GM18502 (cell line): ENCODE data around the gene AQP4.
A peak's percentile ranks its signal among the peaks of the same experiment; 100 is the strongest.

Experiments used
- ATAC-seq: cut with Tn5 transposase; IDR thresholded peaks from one replicate; pipeline ENCODE4 v1.9.1; 2021; ENCODE audit warnings: mild to moderate bottlenecking; ENCODE audit not compliant: unreplicated experiment, poor library complexity

Gene AQP4

DNA sequence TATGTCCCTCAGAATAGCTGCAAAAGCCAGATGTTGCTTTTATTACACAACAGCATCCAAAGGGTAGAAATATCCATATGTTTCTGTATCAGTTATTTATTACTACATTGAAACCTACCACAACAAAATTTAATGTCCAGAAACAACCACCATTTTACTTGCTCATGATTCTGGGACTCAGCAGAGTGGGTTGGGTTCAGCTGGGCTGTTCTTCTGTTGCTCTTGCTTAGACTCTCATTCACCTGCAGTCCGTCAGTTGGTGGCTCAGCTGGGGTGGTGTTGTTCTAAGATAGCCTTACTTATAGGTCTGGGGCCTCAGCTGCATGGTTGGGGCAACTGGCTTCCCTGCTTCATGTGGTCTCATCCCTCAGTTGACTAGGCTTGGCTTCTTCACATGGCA is 21.7 kb downstream of the AQP4 start:
- ATAC-seq, result no peak

DNA sequence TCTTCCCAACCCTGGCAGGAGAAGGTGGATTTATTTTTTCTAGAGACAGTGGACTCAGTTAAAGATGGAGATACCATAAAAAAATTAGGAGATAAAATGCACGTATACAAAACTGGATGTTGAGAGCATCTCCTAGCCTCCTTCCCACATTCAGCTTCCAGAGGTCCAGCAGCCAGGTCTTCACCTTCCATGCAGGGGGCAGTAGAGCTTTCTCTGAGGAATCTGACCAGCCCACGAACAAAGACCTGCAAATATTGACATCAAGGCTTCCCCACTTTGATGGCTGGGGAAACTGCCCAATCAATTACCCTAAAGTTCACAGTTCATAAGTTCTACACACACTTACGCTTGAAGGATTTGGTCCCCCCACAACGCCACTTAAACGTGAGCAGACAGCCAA is 24.5 kb downstream of the AQP4 start:
- ATAC-seq, result no peak

DNA sequence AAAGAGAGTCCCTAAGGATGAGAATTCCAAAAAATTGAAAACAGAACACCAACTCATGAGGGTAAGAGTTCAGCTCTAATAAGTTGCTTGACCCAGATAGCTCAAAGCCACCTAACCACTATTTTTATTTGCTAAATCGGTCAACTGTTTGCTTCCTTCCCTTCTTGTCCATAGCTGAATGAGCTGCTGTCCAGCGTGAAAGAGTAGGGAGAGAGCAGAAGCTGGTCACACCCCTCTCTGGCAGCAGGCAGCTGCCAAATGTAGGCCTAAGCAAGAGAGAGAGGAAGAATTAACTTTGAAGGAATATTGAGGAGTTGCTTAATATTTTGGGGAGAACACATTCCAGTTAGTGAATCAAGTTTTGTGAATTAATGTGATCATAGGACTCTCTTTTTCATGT is 25.9 kb downstream of the AQP4 start:
- no peak for ATAC-seq

DNA sequence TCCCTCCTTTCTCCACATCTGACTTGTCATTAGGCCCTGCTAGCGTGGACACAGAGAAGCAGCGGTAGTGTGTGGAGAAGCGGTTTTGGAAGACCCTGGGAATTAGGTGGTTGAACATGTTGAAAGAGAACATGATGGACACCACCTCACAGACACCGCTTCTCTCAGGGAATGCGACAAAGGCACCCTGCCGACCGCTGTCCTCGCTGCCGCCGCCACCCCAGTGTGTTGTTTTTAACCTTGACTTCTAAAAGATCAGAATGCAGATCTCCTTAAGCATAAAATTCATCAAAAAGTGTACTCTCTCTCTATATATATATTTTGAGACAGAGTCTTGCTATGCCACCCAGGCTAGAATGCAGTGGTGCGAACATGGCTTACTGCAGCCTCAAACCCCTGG is 33.2 kb downstream of the AQP4 start:
- no peak for ATAC-seq

DNA sequence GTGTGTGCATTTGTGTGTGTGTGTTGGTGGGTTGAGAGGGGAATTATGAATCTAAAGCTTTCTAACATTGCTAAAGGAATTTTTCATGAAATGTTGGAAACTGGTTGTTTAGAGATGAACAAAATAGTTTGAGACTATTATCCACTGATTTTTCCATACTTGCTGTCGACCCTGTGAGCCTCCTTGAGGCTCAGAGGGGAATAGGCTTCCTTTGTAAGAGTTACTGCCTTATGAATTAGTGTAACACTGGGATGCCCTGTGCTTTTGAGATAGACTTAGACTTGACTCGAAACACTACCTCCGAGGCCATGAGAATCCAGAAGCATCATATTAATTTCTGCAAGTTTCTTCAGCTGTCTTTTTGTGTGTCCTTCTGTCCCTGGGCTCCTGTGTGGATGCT is 37.9 kb downstream of the AQP4 start:
- ATAC-seq, result no peak

DNA sequence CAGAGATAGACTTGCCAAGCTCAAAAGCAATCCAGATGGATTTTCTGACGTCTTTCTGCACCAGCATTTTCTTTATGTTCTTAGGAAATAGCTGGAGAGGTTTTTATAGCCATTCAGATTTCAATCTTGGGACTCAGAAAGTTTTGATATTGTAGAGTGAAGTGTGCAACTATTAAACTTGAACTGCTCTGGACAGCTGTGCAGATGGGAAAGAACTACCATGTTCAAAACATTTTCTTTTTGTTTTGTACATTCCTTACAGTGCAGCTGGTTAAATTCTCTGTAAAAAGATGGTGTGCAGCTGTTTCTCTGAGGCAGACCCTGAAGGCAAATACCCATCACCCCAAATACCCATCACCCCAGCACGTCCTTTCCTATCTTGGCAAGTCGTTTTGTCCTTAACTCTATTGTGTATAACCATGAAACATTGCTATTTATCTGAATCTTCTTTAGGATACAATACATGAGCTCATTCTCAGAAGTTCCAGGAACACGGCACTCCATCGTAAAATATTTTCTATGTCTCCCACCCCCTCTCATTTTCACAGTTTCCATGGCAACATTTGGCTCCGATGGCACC is 38.8 kb downstream of the AQP4 start:
- no peak for ATAC-seq

DNA sequence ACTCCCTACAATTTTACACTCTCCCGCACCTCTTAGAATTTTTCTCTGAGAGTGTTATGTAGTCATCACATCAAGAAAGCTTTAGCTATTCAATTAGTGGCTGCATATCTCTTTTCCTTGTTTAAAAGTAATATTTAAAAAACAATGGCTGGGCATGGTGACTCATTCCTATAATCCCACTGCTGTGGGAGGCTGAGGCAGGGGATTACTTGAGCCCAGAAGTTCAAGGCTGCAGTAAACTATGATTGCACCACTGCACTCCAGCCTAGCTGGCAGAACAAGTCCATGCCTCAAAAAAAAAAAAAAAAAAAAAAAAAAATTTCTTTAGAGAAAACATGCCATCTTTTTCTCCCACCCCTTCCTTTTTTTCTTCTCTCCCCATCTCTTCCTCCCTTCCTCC is 44.3 kb downstream of the AQP4 start:
- ATAC-seq, result no peak

DNA sequence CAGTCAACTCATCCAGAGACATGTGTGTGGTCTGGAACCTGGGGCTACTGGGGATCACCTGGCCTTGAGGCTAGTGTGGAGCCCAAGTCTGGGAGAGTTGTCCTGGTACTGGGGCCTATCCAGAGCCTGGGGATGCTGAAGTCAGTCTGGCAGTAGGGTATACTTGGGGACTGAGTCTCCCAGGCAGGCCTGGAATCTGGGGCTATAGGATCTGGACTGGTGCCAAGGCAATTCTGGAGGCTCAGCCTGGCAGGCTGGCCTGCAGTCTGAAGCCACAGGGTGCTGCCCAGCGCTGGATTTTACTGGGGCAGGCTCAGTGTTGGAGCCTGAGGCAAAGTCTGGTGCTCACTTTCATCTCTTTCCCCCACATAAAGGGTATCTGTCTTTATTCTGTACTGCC is 46.5 kb downstream of the AQP4 start:
- no peak for ATAC-seq

DNA sequence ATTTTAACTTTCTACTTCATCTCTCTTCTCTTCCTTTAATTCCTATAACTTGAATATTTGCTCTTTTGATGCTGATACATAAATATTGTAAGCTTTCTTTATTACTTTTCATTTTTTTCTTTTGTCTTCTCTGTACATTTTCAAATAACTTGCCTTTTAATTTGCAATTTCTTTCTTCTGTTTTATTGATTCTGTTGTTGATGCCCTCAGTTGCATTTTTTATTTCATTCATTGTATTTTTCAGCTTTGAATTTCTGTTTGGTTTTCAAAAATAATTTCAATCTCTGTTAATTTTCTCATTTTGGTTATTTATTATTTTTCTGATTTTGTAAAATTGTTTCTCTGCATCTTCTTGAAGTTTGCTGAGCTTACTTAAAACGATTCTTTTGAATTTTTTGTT is 47.0 kb downstream of the AQP4 start:
- ATAC-seq, result no peak

DNA sequence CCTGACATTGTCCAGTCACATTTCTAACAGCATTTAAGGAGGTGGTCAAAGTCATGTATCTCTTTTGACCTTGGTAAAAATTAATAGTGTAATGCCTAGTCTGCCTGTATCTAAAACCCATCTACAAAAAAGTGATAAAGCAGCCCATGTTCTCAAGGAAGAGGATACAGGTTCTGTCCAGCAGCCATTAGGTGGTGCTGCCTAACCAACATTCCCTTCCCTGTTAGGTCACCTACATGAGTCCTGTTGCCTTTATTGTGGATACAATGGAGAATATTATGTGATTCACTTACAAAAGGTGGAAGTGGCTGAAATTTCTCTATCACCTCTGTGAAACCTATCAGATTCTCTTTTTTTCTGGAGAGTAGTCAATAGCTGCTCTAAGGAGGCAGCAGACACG is 52.5 kb downstream of the AQP4 start:
- peak; percentile 70 for ATAC-seq

DNA sequence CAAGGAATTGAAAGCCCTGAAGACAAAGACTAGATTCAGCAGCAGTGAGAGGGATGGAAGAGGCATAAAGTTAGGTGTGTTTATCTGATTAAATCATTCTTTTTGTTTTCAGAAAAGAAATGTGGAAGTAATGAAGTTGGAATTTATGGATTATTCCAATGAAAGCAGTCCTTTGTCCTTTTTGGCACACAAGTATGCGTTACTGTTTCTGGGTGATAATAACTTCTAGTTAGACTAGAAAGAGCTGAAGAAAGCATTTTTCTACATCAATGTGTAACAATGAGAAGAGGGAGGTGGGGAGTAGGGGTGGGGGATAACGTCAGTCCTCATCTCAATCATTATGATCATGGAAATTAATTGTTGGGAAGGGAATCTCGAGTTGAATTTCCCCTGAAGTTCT is 53.0 kb downstream of the AQP4 start:
- no peak for ATAC-seq

DNA sequence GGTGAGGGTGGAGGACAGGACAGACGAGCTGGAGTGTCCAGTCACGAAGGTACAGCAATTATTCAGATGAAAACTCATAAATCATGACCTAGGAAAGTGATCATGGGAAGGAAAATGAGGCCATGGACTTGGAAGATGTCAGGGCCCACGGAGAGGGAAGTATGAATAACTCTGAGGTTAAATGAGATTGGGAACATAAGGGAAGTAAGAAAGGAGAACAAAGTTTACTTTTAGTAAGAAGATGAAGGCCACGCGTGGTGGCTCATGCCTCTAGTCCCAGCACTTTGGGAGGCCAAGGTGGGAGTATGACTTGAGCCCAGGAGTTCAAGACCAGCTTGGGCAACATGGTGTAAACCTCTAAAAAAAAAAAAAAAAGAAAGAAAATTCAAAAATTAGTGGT is 56.2 kb downstream of the AQP4 start:
- ATAC-seq, result no peak

DNA sequence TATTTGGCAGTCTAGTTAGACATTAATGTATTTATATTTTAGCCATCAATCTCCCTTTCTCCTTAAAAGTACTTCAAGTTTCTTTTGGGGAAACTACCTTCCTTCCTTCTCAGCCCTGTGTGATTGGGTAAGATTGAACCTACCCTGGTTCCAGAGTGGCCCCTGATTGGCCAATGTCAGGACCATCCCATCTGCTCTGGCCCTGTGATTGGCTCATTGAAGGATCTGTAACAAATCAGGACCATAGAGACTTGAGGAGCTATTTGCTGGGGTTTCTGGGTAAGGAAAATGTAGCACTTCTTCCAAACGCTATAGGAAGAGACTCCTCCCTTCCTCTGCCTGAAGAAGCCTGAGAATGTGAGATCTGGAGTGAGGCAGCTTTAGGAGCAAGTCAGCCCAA is 59.3 kb downstream of the AQP4 start:
- no peak for ATAC-seq

DNA sequence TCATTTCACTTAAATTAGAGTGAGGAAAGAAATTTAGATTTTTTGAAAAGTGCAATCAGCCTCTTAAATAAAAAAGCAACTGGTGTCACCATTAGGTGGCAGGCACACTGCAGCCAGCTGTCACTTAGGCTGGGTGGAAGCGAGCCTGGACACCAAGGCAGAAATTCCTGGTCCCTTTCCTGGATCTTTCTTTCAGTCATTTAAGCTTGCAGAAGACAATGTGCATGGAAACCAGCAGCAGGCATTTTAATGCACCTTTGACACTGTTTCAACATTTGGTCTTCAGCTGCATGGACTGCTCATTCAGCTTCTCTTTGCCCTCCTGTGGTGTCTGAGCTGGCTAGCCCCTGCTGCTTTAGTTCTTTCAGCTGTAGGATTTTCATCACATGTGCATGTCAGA is 61.0 kb downstream of the AQP4 start:
- no peak for ATAC-seq

DNA sequence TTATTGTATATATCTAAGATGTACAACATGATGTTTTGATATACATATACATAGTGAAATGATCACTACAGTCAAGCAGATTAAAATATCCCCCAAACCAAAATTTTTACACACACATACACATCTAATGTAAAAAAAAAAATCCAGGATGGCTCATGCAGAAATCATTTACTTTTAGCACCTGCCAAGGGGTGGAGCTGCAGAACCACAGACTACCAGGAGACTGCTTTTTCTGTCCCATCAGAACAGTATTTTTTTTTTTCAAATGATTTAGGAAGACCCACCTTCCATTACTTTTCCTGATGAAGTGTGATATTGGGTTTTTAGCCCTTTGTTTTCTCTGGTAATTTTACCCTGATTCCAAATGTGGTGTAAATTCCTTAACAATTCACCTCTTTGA is 61.9 kb downstream of the AQP4 start:
- no peak for ATAC-seq

DNA sequence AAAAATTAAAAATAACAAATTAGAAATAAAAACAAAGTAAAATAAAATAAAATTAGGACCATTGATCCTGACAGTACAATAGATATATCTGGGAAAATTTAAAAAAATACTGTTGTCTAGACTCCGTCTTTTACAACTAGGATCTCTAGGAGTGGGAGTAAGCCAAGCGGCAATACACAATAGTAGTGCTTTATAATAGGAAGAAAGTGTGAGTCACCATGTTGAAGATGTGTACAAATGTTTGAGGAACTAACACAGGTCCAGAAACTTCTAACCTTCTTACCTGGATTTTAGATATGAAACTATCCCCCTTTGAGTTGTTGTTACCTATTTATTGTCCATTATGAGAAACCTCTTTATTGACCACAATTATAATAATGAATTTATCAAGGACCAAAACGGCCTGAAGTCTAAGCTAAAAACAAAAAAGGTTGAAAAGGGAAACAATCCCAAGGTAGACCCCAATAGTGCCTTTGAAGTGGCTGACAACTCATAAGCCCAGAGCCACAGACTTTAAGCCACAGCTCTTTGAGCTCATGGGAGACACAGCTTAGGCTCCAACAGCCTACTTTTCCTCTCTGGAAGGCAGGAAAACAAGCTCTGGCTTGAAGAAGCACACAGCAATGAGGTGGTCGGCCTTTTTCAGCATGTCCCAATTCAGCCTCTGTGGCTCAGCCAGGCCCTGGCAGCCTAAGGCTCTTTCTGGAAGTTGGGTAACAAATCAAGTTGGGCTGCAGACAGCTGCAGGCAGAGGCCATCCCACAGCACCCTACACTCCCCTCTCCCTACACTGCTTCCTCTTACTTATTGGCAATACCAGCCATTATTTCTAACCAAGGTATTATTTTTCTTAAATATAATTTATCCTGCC is 62.9 kb downstream of the AQP4 start:
- ATAC-seq, result no peak
